DMS114 treated with DMSO at 0.1 percent for 48 hours (cell line): Measurements from ENCODE around the gene SATB2.

Experiments
- DNase-seq: peaks from one replicate; lab custom pipeline; 2025; ENCODE audit not compliant: unreplicated experiment; lab: John Stamatoyannopoulos, UW

SATB2 gene

GRCh38 chr2:199466692-199467065 is 8.9 kb upstream of the SATB2 start:
- no peak for DNase-seq

DNA sequence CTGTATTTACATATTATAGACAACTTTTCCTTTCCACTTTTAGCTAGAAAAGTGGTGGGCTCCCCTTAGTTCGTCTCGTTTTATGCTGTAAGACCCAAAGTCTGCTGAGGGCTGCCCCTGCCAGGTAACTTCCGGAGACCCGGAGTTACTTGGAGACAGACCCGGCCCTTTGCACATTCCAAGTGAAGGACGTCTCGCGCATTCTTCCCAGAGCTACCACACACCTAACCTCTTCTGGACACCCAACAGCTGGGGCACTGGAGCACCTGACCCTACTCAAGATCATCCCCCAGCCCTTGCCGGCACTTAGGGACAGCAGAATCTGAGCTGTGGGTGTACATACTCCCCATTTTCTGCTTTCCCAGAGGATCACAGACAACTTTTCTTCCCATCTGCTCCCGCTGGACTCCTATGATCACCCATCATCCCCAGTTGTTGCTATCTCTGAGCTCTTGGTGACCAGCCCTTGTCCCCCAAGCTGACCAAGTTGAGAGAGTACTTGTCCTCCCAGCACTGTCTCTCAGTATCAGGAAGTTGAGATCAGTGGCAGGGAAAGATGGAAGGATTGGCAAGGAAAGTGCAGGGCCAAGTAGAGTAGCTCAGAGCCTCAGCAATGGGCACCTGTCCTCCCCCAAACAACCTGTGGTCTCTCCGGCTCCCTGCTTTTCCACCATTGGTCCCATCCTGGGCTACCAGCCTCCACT is 8.4 kb upstream of the SATB2 start:
- DNase-seq = no peak

- no peak for DNase-seq
Measured at GRCh38 chr2:199465390-199465789, 7.7 kb upstream of the SATB2 start.

- DNase-seq = no peak
Measured at GRCh38 chr2:199464606-199465352, 7.0 kb upstream of the SATB2 start.

DNA sequence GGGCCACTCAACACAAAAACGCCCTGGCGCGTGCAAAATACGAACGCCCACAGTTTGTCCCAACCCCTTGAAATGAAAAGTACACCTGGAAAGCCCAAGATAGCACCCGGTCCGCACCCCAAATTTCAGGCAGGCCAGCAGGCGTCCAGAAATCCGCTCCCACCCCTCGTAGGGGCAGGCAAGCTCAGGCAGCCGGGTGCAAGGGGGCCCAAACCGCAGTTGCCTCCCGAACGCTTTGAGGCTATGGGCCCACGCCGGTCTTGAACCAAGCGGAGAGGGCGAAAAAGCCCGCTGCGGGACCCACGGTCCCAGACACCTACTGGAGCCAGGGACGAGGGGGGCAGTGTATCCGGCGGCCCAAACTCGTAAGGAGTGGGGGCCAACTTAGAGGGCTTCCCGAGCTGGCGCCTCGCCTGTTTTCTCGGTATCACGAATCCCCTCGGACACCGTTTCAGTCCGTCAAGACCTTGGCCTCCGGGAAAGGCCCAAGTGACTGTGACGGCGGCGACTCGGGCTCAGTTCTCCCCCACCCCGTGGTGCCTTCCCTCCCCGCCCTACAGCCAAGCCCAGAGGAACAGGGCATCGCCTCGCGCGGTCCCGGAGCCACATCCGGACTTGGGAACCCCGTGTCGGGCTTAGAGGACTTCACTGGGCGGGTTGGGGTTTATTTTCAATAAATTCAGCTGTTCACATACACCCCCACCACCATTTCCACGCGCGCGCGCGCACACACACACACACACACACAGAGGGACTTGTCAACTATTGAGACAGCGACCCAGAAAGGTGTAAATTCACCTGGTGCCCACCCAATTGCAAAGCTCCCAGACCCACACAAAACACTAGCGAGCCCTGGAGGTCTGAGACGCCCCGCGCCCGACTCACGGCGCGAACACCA is 6.2 kb upstream of the SATB2 start:
- no peak for DNase-seq

- DNase-seq = no peak
Measured at GRCh38 chr2:199462956-199463692, 5.4 kb upstream of the SATB2 start.

DNA sequence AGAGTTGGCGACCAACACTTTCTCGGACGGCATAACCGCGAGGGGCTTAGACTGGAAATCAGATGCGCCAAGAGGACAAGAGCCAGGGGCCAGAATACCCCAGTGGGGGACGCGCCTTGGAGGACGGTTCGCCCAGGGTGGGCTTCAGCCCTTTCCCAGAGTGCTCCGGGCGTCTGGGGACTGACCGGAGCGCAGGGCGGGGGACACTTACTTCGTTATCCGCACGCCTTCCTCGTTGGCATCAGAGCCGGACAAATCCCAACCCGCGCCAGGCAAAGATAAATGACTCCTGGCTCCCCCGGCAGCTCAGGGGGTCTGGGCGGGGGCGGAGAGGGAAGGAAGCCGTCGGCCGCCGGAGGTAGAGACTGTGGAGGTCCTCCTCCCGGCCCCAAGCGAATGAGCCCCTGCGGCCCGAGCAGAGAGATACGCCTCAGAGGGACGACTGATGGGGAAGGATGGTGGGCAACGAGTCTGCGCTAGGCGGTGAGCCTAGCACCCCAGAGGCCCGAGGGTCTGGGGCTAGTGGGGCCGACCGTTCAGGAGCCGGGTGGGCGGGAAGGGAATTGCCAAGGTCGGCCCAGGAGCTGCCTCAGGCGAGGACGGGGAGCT is 4.7 kb upstream of the SATB2 start:
- DNase-seq = no peak

GRCh38 chr2:199461711-199462346 is 4.1 kb upstream of the SATB2 start:
- DNase-seq = no peak

- no peak for DNase-seq
Measured at GRCh38 chr2:199460846-199461710, 3.3 kb upstream of the SATB2 start.

DNA sequence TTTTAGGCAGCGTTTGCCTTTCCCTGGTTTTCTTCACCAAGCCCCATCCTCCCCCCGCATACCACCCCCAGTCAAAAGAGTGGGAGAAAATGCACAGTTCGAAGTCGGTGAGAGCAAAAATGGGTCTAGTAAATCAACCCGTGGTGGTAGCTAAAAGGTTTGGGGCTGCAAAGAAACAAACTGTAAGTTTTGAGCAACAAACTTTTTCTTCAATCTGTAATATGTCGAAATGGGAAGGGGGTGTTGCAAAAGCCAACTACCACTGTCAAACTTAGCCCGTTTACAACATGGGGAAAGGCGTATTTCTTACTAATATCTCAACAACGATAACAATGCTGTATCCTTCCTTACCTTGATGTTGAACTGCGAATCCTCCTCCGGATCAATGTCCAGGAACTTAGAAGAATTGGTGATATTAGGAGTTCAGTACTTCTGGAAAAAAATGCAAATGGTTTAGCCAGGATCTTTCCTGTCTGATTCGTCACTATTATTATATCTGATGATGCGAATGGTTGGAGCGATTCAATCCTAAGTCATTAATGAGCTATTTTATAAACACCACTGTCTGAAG is 2.4 kb upstream of the SATB2 start:
- peak; percentile 58 for DNase-seq

GRCh38 chr2:199459286-199460100 is 1.8 kb upstream of the SATB2 start:
- peak; percentile 74 for DNase-seq

- DNase-seq = no peak
Measured at GRCh38 chr2:199458806-199459285, 1.1 kb upstream of the SATB2 start.

- peak; percentile 51 for DNase-seq
Measured at GRCh38 chr2:199458009-199458805, 468 bp upstream of the SATB2 start.

DNA sequence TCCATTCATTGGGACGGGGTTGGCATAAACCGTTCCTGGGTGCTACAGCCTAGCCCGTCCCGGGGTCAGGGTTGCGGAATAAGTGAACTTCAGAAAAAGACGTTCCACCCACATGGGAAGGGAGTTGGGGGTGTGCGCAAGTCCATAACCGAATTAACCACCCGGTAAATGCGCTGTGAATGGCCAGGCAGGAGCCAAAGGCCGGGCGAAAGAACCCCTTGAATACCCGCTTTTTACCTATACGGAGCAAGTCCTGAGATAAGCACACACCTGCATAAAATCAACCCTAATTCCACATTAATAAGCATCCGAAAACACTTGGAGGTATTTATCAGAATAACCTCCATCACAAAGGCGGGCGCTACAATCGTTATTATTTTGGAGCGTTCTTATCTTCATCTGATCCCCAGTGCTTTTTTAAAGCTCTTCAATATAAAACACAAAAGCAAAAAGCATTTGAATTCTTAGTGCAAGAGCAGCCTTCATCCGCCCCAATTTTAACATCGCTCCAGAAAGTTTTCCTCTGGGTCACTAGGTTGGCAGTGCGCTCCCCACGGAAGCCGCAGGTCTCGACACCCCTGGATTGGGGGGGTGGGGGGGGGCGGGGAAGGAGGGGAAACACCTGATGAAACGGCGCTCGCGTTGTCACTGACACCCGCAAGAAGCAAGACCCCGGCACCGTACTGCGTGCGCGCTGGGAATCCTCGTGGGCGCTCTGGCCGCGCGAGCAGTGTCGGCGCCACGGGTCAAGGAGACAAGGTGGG is 1.2 kb downstream of the SATB2 start:
- DNase-seq = no peak

GRCh38 chr2:199455545-199456382 is 2.0 kb downstream of the SATB2 start:
- DNase-seq = peak; percentile 58
